Calu3 (cell line): ENCODE measurements around the gene ALPP. TPM values are rescaled to one million over a fixed set of nuclear protein-coding genes. Genes with fewer than 3 reads are reported as not detected.
A peak's percentile ranks its signal among the peaks of the same experiment; 100 is the strongest.
"Not testable (repeated sequence)": the region's sequence is repeated elsewhere in the genome, so short reads cannot be mapped to it uniquely, and the experiment has no call there.

ENCODE experiments used
- BruUV-seq: library from RNA; stranded (reverse); fragments of 400-500 nt; replicated peaks from 2 replicates; lab custom pipeline; 2021; lab: Mats Ljungman, UMichigan
- CTCF ChIA-PET: fragments of 300-600 bp; sonication (Branson Sonifier 250); formaldehyde crosslinking; loops from one replicate; lab custom pipeline; 2022; ENCODE audit warnings: antibody characterized with exemption; lab: Charles Lee
- DNase-seq: peaks from one replicate; pipeline ENCODE4 v3.0.0; 2022
- H3K27ac Mint-ChIP-seq: one replicate; pipeline ENCODE4 v1.8.0; 2022; ENCODE audit warnings: mixed read lengths; ENCODE audit not compliant: unreplicated experiment
- H3K27me3 Mint-ChIP-seq: one replicate; pipeline ENCODE4 v1.8.0; 2022; ENCODE audit warnings: mixed read lengths; ENCODE audit not compliant: unreplicated experiment
- H3K36me3 Mint-ChIP-seq: one replicate; pipeline ENCODE4 v1.8.0; 2022; ENCODE audit warnings: mild to moderate bottlenecking, moderate library complexity, mixed read lengths; ENCODE audit not compliant: insufficient read depth, unreplicated experiment
- H3K4me1 Mint-ChIP-seq: one replicate; pipeline ENCODE4 v1.8.0; 2022; ENCODE audit warnings: mild to moderate bottlenecking, low read depth, mixed read lengths; ENCODE audit not compliant: unreplicated experiment
- H3K4me3 Mint-ChIP-seq: one replicate; pipeline ENCODE4 v1.8.0; 2022; ENCODE audit warnings: mild to moderate bottlenecking, low read depth, moderate library complexity, mixed read lengths; ENCODE audit not compliant: unreplicated experiment
- H3K9me3 Mint-ChIP-seq: one replicate; pipeline ENCODE4 v1.8.0; 2022; ENCODE audit warnings: low read depth, mixed read lengths; ENCODE audit not compliant: unreplicated experiment
- CTCF ChIP-seq: fragments of 200-600 bp; IDR thresholded peaks from one replicate; pipeline ENCODE4 v1.8.0; 2022; ENCODE audit warnings: antibody characterized with exemption; ENCODE audit not compliant: unreplicated experiment
- intact Hi-C: fragments of 100-400 bp; cut with micrococcal nuclease; formaldehyde crosslinking; loops from one replicate; pipeline ENCODE4 v1.10.0; 2022; ENCODE audit not compliant: unreplicated experiment
- total RNA-seq: library from RNA; stranded (reverse); gene quantifications from 2 replicates; pipeline ENCODE4 v1.2.3, GENCODE V29; 2022

The ALPP gene
- total RNA-seq, 1 experiment from 2014 or later = not detected

- no peaks in the 10 kb centered on the region for H3K9me3 Mint-ChIP-seq
- no peak overlapping the region for H3K4me3 Mint-ChIP-seq
- H3K36me3 Mint-ChIP-seq = no peaks in the 10 kb centered on the region
- no peak for DNase-seq
- intact Hi-C loops = no loop called here
- CTCF ChIA-PET = no interaction called here
- no peak overlapping the region for H3K27ac Mint-ChIP-seq
- H3K4me1 Mint-ChIP-seq = no peaks in the 10 kb centered on the region
- H3K27me3 Mint-ChIP-seq = no peaks in the 10 kb centered on the region
- no TSS peak for BruUV-seq
- TF ChIP-seq CTCF = no peak
Observed at GRCh38 chr2:232376713-232377112, 1.8 kb upstream of the ALPP start.

- intact Hi-C loops = no loop called here
- Mint-ChIP-seq H3K4me1 (no peaks in the 10 kb centered on the region), H3K27me3 (no peaks in the 10 kb centered on the region), H3K9me3 (no peaks in the 10 kb centered on the region), H3K4me3 (no peak overlapping the region), H3K36me3 (no peaks in the 10 kb centered on the region), H3K27ac (no peak overlapping the region)
- no peak for TF ChIP-seq CTCF
- no TSS peak for BruUV-seq
- CTCF ChIA-PET = no interaction called here
- no peak for DNase-seq
Observed at GRCh38 chr2:232377319-232377718, 1.2 kb upstream of the ALPP start.

- Mint-ChIP-seq H3K9me3 (no peaks in the 10 kb centered on the region), H3K36me3 (no peaks in the 10 kb centered on the region), H3K4me3 (no peak overlapping the region), H3K27me3 (no peaks in the 10 kb centered on the region), H3K27ac (no peak overlapping the region), H3K4me1 (no peaks in the 10 kb centered on the region)
- intact Hi-C loops = no loop called here
- CTCF ChIA-PET = no interaction called here
- no peak for TF ChIP-seq CTCF
- no TSS peak for BruUV-seq
- DNase-seq = peak; percentile 58
Observed at GRCh38 chr2:232377841-232378734, 463 bp upstream of the ALPP start.

GRCh38 chr2:232379610-232380590, 1.3 kb downstream of the ALPP start:
- H3K36me3 Mint-ChIP-seq, DNase-seq, H3K4me1 Mint-ChIP-seq, BruUV-seq, intact Hi-C loops, H3K4me3 Mint-ChIP-seq, CTCF ChIA-PET, H3K9me3 Mint-ChIP-seq, H3K27ac Mint-ChIP-seq: not testable (repeated sequence)
- H3K27me3 Mint-ChIP-seq = peaks cover 10% of the 10 kb centered on the region

- CTCF ChIA-PET, H3K9me3 Mint-ChIP-seq, H3K27ac Mint-ChIP-seq, H3K36me3 Mint-ChIP-seq, BruUV-seq, intact Hi-C loops, H3K4me3 Mint-ChIP-seq, DNase-seq: not testable (repeated sequence)
- peaks cover 19% of the 10 kb centered on the region for H3K4me1 Mint-ChIP-seq
- peaks cover 26% of the 10 kb centered on the region for H3K27me3 Mint-ChIP-seq
Observed at GRCh38 chr2:232381204-232382031, 2.9 kb downstream of the ALPP start.
